Choroid plexus epithelial cell (primary cell): ENCODE results near the gene MTMR12.
A peak's percentile ranks its signal among the peaks of the same experiment; 100 is the strongest.

Experiments used
- DNase-seq: peaks from one replicate; pipeline ENCODE4 v3.0.0-alpha.2; 2010; ENCODE audit warnings: low read depth
- H3K4me3 ChIP-seq: 2 replicates; pipeline ENCODE4 v1.5.1; 2011; ENCODE audit warnings: low read depth, mild to moderate bottlenecking, control low read depth, low read length, moderate library complexity
- TF ChIP-seq, protein P1 (sequence below): conservative IDR thresholded peaks from 2 replicates; pipeline ENCODE4 v1.5.1; 2011; ENCODE audit warnings: low read depth, mild to moderate bottlenecking, control low read depth, inconsistent platforms, low read length, moderate library complexity

The MTMR12 gene

DNA sequence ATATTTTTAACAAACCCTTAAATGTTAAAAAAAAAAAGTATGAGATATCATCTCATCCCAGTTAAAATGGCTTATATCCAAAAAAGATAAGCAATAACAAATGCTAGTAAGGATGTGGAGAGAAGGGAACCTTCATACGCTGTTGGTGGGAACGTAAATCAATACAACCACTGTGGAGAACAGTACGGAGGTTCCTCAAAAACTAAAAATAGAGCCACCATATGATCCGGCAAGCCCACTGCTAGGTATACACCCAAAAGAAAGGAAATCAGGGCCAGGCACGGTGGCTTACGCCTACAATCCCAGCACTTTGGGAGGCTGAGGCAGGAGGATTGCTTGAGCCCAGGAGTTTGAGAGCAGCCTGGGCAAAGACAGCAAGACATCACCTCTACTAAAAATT lies 3.0 kb downstream of the MTMR12 start:
- no peak overlapping the region for H3K4me3 ChIP-seq
- DNase-seq, result no peak
- TF ChIP-seq, protein P1, sequence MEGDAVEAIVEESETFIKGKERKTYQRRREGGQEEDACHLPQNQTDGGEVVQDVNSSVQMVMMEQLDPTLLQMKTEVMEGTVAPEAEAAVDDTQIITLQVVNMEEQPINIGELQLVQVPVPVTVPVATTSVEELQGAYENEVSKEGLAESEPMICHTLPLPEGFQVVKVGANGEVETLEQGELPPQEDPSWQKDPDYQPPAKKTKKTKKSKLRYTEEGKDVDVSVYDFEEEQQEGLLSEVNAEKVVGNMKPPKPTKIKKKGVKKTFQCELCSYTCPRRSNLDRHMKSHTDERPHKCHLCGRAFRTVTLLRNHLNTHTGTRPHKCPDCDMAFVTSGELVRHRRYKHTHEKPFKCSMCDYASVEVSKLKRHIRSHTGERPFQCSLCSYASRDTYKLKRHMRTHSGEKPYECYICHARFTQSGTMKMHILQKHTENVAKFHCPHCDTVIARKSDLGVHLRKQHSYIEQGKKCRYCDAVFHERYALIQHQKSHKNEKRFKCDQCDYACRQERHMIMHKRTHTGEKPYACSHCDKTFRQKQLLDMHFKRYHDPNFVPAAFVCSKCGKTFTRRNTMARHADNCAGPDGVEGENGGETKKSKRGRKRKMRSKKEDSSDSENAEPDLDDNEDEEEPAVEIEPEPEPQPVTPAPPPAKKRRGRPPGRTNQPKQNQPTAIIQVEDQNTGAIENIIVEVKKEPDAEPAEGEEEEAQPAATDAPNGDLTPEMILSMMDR, result no peak

DNA sequence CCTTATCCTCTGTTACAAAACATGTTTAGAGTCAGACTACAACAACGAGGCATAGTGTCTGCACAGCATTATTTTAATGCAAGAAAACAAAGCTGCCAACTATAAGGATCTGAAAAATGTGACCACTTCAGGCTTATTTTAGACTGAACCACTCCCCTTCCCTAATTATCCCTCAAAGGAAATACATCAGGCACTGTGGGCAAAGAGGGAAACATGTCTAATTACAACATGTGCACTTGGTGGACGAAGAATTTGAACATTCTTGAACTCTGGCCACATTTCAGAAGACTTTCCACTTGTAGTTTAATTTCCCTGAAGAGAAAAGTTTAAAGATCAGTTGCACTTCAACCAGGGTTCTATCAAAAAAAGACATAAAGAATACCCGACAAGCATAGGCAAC lies 3.8 kb downstream of the MTMR12 start:
- DNase-seq, result peak; percentile 25
- H3K4me3 ChIP-seq, result no peak overlapping the region
- TF ChIP-seq, protein P1, result no peak

DNA sequence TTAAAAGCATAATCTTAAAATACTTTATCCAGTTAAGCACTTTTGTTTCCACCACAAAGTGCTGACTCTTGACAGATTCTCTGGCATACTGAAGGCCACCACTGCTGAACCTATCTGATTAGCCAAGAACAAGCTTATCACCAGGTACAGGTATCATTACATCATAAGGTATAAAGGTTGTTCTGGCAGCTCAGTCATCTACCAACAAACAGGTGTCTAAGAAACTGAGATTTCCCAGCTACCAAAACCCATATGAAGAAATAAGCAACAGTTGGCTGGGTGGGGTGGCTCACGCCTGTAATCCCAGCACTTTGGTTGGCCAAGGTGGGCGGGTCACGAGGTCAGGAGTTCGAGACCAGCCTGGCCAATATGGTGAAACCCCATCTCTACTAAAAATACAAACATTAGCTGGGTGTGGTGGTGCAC lies 5.0 kb downstream of the MTMR12 start:
- TF ChIP-seq, protein P1, result no peak
- H3K4me3 ChIP-seq, result no peak overlapping the region
- DNase-seq, result no peak

DNA sequence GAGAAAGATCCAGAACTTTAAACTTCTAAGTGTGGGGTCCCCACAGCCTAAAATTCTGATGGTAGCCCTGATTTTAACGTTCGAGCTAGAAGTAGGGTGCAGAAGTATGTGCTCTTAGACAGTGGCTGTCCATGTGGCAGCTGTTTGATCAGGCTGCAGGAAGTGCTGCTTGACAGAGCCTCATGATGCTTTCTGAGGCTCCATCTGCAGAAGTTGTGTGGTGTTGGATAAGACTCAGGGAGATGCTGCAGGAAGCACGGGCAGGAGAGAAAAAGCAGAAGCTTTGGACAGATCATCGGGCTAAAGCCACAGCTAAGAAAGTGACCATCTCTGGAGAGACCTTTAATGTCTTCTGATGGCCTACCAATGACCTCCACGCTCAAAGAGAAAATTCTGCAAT lies 8.1 kb downstream of the MTMR12 start:
- TF ChIP-seq, protein P1, result no peak
- DNase-seq, result no peak
- no peak overlapping the region for H3K4me3 ChIP-seq

DNA sequence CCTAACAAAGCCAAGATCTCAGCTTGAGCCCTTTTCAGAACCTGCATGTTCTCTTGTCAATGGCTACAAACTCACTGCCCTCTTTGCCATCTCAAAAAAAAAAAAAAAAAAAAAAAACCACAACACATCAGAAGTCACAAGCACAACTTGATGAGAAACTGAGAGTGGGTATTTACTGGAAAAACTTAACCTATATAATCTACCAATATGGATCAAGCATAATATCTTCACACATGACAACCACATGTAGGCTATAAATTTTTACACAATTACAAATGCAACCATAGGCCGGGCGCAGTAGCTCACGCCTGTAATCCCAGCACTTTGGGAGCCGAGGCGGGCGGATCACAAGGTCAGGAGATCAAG lies 9.0 kb downstream of the MTMR12 start:
- TF ChIP-seq, protein P1, result no peak
- no peak for DNase-seq
- no peak overlapping the region for H3K4me3 ChIP-seq

DNA sequence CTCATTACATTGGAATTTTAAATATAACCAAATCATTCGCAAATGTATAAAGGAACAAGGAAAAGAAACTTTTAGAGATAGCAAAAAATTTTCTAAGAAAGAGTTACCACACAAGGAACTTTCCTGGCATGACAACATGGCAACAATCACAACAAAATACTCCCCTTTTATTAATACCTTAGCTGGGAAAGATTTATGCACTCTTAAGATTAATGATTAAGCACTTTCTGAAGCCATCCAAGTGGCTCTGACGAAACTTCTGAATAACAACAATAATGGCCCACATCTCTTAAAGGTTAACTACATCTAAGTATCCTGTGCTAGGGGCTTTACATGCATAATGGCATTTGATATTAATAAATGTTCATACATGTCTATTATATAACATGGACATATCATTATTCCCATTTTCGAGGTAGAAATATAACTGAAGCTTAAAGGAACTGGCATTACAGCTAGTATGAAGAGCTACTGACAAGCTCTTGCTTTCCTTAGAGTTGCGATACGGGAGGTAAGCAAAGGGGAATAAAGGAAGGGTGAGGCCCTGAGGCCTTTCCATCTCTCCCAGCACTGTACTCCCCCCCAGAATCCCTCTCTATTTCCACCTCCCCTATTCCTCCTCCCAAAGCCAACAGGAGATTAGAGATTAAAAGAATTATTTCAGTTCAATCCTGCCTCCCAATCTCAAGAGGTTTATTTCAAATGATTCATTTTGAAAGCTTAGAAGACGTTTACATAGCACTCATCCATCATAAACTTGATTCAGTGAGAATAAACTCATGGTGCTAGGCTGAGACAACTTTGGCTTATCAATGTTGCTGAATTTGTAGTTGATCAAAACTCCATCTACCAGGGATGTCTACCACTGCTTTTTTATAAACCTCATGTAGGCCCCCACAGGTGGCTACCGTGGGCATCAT lies 9.6 kb downstream of the MTMR12 start:
- H3K4me3 ChIP-seq, result no peak overlapping the region
- TF ChIP-seq, protein P1, result no peak
- DNase-seq, result no peak

DNA sequence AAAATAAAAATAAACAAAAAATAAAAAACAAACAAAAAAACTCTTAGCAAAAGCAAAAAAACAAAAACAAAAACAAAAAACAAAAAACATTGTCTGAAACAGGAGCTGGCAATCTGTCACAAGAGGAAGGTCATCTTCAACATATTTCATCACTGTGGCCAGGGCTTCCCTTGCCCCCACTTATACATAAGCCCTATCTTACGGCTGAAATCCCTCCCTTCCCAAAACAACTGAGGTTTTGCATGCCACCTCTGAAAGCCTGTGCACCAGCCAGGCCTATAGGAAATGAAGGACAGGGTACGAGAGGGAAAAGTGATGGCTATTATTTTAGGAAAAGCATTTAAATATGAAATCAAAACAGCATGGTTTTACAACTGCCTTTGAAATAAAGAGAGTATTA lies 10.8 kb downstream of the MTMR12 start:
- H3K4me3 ChIP-seq, result no peak overlapping the region
- no peak for DNase-seq
- TF ChIP-seq, protein P1, result no peak
